GM18520 (cell line): ENCODE measurements around the gene FOXP4.

Source experiments
- ATAC-seq: cut with Tn5 transposase; IDR thresholded peaks from one replicate; pipeline ENCODE4 v1.9.1; 2021; ENCODE audit not compliant: unreplicated experiment

Gene FOXP4

DNA sequence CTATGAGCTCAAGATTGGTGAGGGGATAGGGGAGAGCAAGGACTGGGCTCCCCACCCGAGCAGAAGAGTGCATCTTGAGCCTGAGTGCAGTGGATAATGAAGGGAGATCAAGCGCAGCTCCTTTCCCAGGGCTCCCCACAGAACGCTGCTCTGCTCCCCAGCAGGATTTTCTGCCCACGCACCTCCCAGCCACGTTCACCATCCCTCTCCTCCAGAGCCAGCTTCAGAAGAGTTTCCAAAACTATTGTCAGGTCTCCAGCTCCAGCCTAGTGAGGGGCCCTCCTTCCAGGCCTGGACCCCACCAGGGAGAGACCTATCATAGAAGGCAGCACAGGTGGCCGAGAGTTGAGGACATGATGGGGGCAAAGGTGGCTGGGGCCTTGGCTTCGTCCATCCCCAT lies 34.5 kb downstream of the FOXP4 start:
- ATAC-seq: no peak

DNA sequence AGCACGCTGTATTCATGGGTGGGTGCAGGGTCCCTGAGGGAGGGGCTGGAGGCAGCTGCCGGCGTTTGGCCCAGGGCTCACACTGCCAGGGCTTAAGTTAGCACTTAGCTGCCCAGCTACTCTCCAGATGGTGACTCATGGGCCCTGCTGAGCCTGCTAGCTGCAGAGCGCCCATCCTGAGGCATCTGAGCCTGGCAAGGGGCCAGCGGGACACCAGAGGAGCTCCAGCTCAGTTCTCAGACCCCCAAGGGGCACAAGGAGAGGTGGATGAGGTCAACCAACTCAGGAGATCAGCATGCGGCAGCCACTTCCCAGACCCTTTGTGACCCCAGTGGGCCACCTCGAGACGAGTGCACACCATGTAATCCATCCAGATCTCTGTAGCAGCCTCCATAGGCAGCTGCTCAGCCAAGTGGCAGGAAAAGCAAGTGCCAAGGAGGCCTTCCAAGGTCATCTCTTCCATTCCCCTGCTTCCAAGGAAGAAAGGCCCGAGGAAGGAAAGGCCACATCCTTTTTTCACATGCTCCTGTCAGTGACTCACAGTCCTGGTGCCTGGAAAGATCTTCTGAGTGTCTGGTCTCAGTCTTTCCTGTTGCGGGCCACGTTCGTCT lies 35.3 kb downstream of the FOXP4 start:
- ATAC-seq: no peak

DNA sequence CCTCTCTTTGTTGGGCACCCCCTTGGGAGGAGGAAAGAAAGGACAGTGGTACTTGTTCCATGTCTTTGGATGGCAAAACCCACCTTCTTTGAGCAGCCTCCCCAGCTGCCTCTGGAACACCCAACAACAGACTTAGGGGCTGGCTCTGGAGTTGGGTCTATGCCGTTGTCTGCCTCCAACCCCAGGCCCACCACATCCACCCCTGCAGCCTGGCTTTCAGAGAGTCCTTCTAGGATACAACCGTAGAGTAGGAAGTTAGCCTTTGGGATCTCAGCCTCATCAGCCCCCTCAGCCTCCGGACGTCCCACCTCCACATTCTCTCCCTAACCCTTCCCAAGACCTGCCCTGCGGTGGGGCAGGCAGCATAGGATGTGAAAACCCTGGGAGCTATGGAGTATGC lies 36.4 kb downstream of the FOXP4 start:
- ATAC-seq: no peak

DNA sequence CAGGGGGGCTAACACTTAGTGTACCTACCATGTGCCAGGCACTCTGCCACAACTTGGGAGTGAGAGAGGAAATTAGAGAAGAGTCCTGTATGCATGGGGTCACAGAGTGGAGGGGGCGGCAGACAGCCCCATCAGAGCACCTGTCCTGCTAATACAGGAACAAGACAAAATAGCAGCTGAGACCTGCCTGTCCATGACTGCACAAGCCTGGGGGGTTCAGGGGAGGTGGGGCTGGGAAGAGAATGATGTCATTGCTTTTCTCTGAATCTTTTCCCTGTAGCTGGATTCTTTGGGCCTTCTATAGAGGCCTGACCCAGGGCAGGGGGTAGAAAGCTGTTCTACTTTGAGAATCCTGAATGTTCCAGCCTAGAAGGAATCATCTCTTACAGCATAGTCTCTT lies 37.4 kb downstream of the FOXP4 start:
- ATAC-seq: no peak

- ATAC-seq: no peak
Measured at GRCh38 chr6:41584205-41584604, 38.0 kb downstream of the FOXP4 start.

DNA sequence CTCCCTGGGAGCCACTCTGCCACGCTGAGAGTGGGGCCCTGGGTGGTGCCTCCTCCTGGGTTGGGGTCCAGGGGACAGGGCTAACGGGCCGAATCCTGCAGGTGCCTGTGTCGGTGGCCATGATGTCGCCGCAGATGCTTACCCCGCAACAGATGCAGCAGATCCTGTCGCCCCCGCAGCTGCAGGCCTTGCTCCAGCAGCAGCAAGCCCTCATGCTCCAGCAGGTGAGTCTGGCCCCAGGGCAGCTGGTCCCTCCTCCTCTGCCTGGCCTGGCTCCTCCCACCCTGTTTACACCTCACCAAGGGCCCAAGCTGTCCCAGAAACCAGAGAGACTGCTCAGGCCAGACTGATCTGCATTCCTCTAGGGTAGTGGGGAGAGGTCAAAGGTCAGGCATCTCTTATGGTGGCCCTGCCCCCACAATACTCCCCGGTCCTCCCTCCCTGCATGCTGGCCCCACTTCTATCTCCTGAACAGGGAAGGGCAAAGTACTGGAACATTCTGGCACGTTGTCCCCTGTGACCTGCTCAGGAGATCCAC lies 38.6 kb downstream of the FOXP4 start:
- ATAC-seq: no peak

GRCh38 chr6:41585605-41586004 lies 39.4 kb downstream of the FOXP4 start:
- ATAC-seq: no peak

- no peak for ATAC-seq
Measured at GRCh38 chr6:41586252-41587007, 40.2 kb downstream of the FOXP4 start.

GRCh38 chr6:41587131-41587879 lies 41.1 kb downstream of the FOXP4 start:
- no peak for ATAC-seq

DNA sequence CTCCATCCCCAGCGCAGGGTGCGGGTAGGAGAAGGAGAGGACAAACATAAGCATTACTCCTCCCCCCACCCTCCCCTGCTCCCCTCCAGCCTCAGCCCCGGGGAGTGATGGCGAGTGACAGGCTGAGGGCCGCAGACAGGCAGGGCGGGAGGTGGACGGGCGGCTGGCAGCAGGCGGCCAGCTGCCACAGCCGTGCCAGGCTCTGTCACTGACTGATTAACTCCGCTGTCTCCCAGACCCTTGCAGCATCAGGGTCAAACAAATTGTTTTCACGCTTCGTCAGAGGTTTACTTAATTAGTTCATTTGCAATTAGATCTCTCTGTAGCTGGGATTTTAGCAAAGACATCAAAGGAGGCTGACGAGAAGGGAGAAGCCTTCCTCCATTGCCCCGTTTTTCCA lies 41.9 kb downstream of the FOXP4 start:
- no peak for ATAC-seq

DNA sequence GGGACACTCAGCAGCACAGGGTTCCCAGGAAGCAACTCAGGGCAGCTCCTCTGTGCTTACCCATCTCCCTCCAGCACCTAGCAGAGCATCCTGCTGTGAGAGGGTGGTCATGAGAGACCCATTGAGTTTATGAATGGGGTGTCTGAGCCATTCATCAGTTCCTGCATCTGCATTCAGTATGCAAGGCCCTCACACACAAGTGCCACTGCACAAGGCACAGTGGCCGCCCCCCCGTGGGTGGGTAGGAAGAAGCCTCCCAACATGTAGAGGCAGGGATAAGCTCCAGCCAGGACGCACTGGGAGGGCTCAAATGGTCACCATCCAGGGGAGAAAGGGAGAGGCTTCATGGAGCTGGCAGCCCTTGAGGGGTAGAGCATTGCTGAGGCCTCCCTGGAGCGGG lies 43.0 kb downstream of the FOXP4 start:
- ATAC-seq: no peak

DNA sequence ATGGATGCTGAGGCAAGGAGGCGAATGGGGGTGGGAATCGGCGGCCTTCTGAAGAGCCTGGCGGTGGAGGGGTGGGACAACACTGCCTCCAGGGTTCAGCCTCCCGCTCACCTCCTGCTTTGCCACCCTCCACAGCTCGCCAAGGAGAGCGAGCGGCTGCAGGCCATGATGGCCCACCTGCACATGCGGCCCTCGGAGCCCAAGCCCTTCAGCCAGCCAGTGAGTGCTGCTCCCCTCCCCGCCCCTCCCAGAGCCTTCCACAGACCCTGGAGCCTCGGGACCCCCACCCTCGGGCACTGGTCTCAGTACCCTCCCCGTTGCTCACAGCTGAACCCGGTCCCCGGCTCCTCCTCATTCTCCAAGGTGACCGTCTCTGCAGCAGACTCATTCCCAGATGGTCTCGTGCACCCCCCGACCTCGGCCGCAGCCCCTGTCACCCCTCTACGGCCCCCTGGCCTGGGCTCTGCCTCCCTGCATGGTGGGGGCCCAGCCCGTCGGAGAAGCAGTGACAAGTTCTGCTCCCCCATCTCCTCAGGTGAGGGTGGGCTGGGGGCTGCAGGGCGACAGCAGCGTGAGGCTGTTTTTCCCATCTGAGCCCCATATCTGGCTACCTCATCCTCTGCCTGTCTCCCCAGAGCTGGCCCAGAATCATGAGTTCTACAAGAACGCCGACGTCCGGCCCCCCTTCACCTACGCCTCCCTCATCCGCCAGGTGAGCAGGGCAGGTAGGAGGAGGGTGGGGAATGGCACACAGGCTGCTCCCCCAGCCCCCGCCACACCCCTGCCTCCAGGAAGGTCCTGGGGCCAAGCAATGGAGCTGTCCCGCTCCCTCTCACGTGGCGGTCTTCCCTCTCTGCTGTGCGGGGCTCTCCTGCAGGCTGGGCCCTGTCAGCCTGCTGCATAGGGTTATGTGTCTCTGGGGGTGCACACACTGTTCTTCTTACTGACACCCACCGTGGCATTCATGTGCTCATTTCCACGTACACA lies 43.7 kb downstream of the FOXP4 start:
- no peak for ATAC-seq

DNA sequence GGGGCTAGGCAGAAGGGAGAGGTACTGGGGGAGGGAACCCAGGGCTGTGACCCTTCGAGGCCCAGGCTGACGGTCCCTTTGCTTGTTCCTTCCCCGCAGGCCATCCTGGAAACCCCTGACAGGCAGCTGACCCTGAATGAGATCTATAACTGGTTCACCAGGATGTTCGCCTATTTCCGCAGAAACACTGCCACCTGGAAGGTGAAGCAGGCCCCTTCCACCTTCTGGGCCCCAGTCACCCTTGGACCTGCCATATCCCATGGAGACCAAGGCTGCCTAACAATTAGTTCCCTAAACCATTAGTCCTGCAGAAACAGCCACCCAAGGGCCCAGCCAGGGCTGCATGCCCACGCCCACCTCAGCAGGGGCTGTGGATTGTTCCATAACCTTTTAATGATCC lies 44.9 kb downstream of the FOXP4 start:
- no peak for ATAC-seq

- no peak for ATAC-seq
Measured at GRCh38 chr6:41591859-41592502, 45.8 kb downstream of the FOXP4 start.

DNA sequence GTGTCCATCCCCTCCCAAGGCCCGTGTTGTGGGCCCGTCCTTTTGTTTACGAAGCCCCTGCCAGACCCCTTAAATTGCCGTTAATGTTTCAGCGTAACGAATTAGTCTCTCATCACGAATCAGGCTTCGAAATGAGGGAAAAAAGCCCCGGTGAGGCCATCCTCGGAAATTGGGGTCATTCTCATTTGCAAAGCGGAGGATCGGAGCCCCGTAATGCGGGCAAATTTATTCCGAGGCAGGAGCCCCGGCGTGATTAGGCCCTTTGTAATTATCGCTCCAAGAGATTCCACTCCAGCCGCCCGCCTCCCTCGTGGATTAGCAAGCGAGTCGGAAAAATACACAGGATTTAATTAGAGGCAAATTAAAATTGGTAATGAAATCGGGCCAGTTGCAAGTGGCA lies 47.2 kb downstream of the FOXP4 start:
- no peak for ATAC-seq

DNA sequence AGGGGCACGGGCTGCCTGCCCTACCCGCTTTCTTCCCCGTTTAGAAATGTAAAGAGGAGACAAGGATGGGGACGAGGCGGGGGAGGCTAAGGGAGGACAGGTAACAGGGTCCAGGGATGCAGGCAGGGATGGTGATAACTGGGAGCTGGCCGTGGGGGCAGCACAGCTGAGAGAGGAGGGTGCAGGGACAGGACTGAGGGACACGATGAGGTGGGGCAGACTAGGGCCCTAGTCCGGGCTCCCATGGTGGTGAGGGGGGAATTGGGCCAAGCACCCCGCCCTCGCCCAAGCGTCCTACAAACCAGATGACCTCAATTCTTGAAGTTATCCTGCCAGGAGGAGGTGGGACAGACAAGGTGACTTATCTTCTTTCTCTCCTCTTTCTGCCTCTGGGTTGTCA lies 47.7 kb downstream of the FOXP4 start:
- no peak for ATAC-seq

- no peak for ATAC-seq
Measured at GRCh38 chr6:41594326-41594725, 48.1 kb downstream of the FOXP4 start.

GRCh38 chr6:41594766-41595165 lies 48.6 kb downstream of the FOXP4 start:
- ATAC-seq: no peak

- no peak for ATAC-seq
Measured at GRCh38 chr6:41595166-41595565, 49.0 kb downstream of the FOXP4 start.

GRCh38 chr6:41596096-41596685 lies 50.0 kb downstream of the FOXP4 start:
- ATAC-seq: no peak
